HG03095 (cell line): ENCODE results near the gene ZNF579.

Source experiments
- ATAC-seq: cut with Tn5 transposase; IDR thresholded peaks from one replicate; pipeline ENCODE4 v1.9.1; 2021; ENCODE audit warnings: moderate library complexity; ENCODE audit not compliant: unreplicated experiment

The ZNF579 gene

DNA sequence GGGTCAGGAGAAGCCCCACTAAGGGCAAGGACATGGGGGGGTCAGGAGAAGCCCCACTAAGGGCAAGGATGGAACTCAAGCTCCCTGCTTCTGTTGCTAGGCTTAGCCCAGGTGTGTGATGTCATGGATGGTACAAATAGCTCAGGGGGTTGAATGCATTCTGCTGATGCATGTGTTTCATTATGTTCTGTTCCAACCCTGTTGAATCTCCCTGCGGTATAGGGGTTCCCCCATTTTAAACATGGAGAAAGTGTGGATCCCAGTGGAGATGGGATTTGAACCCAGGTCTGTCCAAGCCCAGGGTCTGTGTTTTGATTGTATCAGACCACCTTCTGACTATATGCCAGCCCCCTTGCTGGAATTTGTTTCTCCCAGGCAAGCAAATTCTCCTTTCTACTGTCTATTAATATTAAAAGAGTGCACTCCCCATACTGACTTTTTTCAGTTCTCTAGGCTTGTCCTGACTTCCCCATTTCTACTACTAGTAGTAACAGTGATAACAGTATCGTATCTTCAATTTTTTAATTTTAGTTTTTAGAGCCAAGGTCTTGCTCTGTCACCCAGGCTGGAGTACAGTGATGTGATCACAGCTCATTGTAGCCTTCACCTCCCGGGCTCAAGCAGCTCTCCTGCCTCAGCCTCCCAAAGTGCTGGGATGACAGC lies 31.5 kb upstream of the ZNF579 start:
- ATAC-seq = no peak

DNA sequence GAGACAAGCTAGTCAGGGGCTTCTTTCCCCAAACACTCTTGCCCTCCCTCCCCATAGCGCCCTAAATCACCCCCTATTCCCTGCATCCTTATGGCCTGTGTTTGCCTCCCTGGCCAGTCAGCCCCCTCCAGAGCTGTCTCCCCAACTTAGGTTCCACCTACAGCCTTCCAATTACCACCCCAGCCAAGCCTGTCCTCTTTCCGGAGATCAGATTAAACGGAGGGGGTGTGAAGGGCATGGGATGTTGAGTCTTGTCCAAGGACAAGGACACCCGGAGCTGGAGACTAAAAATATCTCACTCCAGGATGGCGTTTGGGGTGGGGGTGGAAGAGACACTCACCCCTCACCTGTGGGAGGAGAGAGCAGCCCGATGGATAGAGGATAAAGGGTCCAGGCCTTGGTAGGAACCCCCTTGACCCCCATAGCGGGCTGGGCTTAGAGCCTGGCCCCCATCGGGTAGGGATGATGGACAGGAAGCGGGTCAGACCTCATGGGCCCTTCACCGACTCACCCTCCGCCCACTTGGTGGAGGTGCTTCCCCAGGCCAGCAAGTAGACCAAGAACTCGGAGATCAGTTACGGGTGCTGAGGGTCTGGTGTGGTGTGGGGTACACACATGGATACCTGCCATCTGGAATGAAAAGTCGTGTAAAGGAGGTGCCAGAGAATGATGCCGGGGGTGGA lies 30.8 kb upstream of the ZNF579 start:
- no peak for ATAC-seq

DNA sequence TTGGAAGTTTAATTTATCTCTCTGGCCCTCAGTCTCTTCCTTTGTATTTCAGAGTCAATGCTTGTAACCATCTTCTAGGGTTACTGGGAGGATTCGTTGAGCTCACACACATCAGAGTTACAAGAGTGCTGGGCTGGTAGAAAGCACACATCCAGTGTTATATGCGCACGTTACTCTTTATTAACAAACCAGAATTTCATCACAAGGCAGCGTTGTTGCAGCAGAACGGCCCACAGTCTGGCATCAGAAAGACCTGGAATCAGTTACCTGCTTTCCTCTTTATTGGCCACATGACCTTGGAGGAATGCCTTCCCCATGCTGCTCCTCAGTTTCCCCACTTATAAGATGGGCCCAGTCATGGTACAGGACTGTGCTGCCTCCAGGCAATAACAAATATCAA lies 28.7 kb upstream of the ZNF579 start:
- ATAC-seq = no peak

DNA sequence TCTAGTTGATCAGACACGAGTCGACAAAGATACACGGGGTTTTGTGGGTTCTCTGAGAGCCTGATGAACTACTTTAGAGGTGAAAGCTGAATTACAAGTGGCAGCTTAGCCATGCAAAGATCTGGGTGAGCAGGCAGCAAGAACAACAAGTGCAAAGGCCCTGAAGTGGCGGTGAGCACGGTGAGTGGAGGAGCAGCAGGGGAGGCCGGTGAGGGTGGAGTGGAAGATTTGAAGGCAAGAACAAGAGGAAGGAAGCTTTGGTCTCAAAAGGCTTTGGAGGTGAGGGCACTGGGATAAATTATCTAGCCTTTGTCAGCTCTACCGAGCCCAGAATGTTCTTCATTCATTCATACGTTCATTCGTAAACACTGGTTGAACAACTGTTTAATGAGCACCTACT lies 26.2 kb upstream of the ZNF579 start:
- ATAC-seq = no peak

DNA sequence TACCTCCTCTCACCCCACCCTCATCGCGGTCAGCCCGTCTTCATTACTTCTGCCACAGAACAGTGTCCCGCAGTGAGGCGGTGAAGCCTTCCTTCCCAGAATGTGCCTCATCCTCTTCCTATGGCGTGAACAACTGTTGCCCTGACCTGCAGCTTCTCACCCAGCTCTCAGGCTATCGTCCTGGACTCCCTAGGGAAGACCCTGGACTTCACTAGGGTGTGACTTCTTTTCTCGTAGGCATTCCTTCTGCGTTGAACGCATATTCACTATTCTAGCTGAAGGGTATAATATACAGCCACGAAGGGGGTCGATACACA lies 25.8 kb upstream of the ZNF579 start:
- no peak for ATAC-seq

DNA sequence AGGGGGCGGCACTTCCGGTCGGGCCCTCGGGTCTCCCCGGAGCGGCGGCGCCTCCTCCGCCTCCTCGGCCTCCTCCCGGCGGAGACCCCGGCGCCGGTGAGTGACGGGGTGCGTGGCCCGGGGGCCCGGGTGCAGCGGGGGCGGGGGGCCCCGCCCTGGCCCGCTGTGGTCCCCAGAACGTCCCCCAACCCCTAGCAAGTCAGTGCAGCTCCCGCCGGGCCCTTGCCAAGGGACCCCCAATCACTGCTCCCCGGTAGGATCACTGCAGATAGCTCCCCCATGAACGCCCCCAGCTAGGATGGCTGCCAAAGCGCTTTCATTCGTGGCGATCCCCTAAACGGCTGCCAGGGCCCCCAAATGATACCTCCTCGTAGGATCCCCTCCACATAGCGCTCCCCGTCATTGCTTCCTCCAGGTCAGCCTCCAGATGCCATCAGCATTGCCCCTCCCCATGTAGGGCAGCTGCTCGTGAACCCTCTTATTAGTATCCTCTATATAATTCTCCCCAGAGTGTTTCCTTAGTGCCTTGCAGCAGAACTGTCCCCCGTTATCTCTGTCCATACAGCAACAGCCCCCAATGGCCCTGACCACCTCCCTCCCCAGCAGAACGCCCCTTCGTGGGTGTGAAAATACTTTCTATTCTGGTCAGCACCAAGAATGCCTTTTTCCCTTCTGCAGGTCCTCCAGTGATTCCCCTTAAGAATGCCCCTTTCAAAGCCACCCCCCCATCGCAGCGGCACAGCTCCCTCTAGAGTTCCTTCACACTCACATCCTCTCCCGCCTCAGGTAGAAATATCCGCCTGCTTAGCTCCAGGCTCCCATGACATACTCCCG lies 25.2 kb upstream of the ZNF579 start, which contains the start of gene ZNF865:
TSS of gene ZNF865 (plus strand) at position 11 of the 834 bp plus-strand sequence. CDS start 7,972 bp downstream, outside the sequence.
- peak; percentile 32 for ATAC-seq

DNA sequence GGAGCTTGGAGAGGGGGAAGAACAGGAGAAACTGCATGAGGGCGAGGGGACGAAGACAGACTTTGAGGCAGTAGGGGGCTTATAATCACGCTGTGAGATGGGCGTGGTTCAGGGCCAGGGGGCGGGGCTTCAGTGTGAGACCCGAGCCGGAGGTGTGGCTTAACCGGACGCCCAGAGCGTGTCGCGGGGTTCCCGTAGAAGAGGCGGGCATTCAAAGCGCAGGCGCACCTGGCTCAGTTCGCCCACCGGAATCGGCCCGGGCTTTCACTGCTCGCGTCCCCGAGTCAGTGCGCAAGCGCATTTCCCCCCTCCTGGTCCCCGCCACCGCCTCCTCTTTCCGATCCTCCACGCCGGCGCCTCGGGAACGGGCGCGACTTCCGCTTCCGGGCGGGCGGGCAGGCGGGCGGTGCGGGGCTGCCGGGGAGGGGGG lies 24.6 kb upstream of the ZNF579 start:
- ATAC-seq = peak; percentile 45

DNA sequence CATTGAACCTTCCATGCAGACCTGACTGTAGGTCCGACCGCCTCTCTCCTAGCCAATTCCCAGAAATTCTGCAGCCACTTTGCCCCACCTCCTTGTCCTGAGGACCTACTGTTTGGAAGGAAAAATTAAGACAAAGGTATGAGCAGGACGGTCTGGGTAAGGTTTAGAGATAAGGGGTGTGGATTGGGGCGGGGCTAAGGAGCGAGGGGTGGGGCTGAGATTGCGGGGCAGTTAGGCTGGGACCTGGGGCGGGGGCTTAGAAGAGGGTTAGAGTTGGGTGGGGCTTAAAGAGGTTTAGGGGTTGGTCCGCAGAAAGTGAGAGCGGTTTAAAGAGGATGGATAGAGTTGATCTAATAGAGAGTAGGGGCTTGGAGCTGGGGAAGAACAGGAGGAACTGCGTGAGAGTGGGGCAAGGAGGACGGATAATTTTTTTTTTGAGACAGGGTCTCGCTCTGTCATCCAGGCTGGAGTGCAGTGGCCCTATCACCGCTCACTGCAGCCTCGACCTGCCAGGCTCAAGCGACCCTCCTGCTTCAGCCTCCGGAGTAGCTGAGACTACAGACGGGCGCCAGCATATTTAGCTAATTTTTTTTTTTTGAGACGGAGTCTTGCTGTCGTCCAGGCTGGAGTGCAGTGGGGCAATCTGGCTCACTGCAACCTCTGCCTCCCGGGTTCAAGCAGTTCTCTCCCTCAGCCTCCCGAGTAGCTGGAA lies 23.1 kb upstream of the ZNF579 start:
- ATAC-seq = no peak

DNA sequence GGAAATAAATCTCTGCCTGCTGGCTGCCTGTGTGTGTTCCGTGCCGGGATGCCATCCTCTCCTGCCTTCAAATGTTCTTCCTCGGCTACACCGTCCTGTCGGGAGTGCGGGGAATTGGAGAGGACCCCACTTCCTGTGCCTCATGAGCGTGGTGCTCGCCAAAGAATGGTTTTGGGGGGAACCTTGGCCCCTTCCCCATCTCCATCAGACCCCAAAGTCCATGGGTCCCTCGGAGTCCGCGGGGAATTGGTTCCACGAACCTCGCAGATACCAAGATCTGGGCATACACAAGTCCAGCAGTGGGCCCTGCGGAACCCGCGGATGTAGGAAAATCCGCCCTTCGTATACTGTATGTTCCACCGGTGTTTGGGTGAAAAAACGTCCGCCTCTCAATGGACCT lies 22.5 kb upstream of the ZNF579 start:
- ATAC-seq = no peak

DNA sequence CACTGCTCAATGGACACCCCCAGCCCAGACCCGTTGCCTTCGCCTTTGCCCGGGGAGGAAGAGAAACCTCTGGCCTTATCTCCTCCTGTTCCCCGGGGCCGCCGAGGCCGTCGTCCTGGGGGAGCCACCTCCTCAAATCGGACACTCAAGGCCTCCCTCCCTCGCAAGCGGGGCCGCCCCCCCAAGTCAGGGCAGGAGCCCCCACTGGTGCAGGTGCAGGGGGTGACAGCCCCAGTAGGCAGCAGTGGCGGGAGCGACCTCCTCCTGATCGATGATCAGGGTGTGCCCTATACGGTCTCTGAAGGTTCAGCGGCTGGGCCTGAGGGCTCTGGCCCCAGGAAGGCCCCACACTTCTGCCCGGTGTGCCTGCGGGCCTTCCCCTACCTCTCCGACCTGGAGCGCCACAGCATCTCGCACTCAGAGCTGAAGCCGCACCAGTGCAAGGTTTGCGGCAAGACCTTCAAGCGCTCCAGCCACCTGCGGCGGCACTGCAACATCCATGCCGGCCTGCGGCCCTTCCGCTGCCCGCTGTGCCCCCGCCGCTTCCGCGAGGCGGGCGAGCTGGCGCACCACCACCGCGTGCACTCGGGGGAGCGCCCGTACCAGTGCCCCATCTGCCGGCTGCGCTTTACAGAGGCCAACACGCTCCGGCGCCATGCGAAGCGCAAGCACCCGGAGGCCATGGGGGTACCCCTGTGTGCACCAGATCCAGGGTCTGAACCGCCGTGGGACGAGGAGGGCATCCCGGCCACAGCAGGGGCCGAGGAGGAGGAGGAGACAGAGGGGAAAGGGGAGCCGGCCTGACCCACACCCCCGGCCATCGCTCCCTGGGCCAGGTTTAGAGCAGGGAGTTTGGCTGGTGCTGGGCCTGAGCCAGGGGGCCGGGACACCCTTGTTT lies 21.7 kb upstream of the ZNF579 start:
- ATAC-seq = no peak

DNA sequence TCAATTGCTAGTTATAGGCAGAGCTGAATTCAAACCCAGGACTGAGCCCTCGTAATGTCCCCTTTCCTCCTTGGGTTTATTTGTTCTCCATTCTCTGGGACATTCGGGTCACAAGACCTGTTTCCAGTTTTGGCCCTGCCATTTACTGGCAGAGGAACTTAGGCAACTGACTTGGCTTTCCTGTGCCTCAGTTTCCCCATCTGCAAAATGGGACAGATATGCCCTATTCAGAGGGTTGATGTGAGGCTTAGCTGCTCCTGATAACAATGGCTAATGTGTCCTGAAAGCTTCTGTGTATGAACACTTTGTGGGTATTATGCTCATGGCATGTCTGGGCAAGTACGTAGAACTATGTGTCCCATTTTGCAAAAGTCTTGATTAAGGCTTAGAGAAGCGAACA lies 20.4 kb upstream of the ZNF579 start:
- no peak for ATAC-seq

DNA sequence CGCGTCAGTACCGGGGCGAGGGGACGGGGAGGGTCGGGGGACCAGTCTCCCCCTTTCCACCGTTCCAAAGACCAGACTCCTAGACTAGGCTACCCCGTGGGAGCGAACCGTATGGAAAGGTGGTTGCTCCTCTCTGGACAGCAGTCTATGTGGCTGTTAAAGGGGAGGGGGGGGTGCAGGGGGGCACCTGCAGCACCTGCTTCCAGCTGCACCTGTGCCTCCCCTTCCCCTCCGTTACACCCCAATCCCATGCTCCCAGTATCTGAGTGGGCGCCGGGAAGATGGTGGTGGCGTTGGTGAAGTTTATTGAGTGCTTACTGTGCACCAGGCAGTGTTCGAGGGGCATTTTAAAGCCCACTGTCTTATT lies 20.0 kb upstream of the ZNF579 start:
- no peak for ATAC-seq

DNA sequence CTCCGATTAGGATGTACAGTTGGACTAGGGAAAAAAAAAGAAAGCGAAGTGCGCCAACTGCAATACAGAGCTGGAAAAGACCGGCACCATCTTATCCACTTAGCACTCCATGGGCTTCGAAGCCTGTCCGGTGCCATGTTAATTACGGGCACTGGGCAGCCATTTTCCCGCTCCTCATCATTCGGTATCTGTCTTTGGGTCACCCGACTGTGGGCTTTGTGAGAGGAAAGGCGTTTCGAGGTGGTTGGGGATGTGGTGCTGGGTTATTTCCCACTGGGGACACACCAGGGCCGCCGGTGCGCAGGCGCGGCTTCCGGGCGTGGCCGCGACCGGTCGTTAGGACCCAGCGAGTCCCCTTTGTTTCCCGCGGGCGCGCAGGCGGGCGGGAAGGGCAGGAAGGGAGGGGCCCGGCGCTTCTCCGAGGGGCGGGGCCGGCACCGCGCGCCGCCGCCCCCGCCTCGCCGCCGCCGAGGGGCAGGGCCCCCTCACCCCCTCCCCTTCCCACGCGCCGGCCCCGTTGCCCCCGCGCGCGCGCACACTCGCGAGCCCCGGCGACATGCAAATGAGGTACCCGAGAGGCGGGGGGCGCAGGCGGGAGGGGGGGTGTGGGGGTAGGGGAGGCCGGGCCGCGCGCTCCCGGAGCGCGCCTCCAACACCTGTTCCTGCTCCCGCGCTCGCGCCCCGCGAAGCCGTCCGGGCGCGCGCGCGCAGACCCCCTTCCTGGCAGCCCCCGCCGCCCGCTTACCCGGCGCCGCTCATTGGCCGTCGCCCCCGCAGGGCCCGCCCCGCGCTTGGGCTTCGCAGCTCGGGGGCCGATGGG lies 19.4 kb upstream of the ZNF579 start, which contains the start of gene ZNF524:
TSS of gene ZNF524 (plus strand) at position 447 of the 820 bp plus-strand sequence. CDS start 1,825 bp downstream, outside the sequence.
- ATAC-seq = peak; percentile 33

DNA sequence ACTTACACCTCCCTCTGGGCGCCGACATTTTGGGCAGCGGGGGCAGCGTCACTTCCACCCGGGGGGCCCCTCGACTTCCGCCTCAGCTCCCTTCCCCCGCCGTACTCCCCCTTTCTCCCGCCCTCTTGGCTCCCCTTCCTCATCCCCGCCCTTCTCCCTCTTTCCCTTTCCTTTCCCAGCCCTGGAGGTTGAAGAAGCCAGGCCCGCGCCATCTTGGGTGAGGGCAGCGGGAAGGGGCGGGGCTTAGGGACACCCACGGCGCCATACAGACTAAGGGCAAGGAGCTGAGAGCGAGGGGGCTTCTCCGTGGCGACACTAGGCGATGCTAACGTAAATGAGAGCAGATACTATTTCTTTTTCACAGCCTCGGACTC lies 18.8 kb upstream of the ZNF579 start, which contains the start of gene FIZ1:
TSS of gene FIZ1 (minus strand) at position 50 of the 374 bp plus-strand sequence. CDS start 1,652 bp downstream, outside the sequence.
- peak; percentile 38 for ATAC-seq

DNA sequence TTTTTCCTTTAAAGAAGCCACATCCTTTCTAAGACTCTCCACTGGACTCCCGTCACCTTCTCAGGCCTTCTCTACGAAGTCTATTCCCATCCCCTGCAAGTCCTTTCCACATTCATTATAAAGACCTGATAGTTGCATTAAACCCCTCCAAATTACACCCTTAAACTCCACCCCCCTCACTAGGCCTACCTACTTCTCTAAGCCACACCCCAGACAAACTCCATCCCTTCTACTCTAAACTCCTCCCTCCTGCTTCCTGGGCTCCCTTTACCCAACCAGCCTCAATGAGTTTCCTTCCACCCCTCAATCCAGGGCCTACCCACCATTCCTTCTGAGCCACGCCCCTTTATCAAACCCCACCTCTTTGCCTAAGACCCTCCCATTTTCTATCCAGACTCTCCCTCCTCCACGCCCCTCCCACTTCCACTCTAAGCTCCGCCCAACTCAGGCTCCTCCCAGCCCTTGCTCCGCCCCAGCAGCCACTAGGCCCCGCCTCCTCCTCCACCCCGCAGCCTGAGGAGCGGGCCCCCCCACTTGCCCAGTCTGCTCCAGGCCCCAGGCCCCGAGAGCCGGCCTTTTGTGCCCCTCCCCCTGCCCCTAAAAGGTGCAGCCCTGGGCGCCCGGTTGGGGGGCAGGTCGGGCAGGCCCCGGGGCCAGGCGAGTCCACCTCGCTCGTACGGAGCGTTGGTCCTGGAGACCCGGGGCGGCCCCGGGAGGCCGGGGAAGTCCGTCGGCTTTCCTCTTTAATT lies 18.2 kb upstream of the ZNF579 start:
- peak; percentile 44 for ATAC-seq

DNA sequence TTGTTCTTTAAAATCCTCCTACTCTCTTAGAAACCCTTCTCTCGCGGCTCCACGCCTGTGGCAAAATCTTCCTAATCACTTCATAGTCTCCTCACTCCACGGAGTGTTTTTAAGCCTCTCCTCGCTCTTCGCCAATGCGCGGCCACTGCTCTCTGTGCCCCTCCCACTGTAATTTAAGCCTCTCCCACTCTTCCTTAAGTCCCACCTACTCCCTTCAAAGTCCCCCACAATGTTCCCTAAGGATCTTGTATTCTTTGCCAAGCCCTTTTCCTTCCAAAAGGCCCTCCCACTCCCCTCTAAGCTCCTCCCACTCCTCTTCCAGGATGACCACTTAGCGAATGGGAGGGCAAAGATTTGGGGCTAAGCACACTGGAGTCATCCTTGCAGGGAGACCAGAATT lies 17.4 kb upstream of the ZNF579 start:
- ATAC-seq = no peak

DNA sequence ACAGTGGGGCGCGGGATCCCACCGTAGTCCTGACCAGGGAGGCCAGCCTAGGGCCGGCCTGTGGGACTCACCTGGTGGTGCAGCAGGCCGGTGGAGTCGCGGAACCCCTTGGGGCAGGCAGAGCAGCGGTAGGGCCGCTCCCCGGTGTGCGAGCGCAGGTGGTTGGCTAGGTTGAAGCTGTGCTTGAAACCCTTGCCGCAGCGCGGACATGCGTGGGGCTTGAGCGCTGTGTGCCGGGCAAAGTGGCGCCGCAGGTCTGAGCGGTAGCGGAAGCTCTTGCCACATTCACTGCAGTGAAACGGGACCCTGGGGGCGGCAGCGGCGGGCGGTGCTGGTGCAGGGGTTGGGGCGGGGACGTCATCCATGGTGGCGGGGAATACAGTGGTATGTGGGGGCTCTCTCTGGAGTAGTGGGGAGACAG lies 16.9 kb upstream of the ZNF579 start:
- no peak for ATAC-seq

DNA sequence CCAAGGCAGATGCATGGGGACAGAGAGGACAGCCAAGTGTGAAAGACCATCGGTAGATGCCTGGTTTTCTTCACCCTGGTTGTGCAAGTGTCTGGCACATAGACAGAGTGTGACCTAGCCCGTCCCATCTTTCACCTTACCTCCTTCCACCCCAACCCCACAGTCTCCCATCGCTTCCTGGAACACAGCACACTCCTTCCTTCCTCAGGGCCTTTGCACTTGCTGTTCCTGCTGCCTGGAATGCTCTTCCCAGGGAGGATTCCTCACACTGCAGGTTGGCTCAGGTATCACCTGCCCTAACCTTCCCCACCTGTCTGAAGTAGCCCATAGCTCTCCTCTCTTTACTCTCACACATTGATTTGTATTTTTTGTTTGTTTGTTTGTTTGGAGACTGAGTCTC lies 15.7 kb upstream of the ZNF579 start:
- ATAC-seq = no peak
